ENCODE results near the gene TIMP1.
"Not testable (repeated sequence)": the region's sequence is repeated elsewhere in the genome, so short reads cannot be mapped to it uniquely, and the experiment has no call there.

TIMP1 gene

DNA sequence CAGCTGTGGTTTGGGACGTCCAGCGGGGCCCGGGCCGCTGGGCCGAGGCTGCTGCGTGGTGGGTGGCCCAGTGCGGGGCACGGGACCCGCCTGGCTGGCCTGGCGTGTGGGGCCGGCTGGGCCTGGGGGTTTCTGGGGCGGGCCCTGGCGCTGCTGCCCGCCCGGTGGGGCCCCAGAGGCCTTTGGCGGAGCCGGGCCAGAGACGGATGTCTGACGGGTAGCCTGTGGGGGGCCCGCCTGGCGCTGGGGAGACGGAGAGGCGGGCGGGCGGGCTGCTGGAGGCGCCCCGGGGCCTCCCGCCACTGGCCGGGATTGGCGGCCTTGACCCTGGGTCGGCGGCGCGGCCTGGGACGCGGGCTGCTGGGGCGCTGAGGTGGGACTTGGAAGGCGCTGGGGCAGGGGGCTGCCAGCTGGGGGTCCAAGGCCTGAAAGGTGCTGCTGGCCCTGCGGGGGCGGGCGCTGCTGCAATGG, 8.1 kb upstream of the TIMP1 start:
- DNase-seq, result no peak

DNA sequence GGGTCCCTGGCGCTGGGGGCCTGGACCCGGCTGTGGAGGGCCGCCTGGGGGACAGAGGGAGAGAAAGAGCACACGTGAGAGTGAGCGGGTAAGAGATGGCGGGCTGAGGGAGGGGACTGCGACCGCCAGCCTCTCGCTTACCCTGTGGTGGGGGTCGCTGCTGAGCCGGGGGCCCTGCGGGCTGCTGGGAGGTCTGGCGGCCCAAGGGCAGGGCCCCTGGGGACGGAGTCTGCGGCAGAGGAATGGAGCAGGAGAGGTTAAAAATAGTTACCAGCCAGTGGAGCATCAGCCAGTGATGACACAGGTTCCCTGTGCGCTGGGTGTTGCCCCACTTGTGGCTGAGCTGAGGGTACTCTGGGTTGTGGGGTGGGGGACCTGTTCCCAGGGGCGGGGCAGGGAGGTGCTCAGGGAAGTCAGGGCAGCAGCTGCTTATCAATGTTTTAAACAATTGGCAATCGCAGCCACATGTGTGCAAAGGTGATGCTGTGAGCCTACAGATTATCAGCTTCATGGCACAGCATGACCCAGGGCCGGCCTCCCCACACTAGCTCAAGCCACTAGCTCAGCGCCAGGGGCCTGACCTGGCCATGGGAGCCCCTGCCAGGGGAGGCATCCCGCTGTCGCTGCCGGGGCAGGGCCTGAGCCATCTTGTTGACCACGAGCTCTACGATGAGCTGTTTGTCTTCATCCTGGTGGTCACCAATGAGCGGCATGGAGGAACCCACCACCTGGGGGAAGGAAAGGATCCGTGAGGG, 7.5 kb upstream of the TIMP1 start:
- DNase-seq, result no peak

DNA sequence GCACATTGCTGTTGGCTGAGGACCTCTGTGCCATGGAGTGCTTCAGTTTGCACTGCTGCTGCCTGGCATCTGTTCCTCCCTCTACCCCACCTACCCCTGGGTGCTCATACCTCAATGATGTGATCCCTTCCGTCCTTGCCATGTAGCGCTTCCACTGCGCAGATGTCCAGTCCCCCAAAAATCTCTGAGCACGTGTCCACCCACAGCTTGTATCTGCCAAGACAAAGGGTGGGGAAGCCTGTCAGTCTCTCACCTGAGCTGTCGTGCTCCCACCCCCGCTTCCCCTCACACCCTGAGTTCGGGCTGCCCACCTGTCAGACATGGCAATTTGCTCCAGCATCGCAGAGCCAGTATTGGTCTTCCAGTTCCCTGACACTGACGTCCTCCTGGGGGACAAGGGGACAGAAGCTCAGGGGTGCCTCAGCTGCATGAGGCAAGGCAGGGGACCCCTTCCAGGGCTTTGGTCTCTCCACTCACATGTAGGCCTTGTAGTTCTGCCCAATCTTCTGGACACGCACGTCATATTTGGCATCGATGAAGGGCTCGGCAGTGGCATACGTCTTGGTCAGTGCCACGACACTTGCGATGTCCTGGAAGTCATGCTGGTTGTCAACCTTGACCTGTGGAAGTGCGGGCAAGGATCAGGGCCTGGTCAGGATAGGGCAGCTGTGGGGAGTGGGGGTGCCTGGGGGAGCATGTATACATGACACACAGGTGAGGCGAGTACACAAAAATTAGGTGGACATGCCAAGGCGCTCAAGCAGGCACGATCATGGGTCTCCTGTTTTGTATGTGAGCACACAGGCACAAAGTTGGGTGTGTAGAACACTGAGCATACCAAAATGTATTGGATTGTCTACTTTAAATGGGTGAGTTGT, 6.0 kb upstream of the TIMP1 start:
- no peak for DNase-seq

DNA sequence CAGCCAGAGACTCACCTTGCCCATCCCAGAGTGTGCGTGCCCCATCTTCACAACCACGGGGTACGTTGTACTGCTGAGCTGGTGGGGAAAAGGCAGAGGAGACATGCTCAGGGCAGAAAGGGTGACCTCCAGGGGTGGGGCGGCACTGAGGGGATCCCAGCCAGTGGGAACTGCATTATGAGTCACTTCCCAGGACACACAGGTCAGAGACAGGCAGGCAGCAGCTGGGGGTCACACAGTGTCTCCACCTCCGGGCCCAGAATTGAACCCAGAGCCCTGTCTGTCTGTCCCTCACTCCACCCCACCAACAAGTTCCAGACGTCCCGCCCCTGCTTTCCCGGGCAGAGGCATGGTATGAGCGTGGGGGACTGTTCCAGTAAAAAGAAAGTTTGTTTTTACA, 4.8 kb upstream of the TIMP1 start:
- DNase-seq, result no peak

DNA sequence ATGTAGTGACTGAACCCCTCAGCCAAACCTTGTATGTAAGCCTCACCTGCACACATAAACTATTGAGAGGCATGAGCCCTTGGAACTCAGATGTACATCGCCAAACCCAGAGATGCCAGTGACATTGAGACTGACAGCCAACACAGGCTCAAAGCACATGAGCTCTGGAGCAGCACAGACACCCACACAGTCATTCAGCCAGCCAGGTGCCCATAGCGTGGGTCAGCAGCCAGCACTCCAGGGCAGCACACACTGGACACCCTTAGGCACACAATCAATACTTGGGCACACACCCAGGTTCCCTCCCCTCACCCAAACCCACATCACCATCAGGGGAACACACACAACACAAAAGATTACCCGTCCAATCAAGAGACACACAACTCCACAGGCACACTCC, 4.3 kb upstream of the TIMP1 start:
- DNase-seq, result no peak

DNA sequence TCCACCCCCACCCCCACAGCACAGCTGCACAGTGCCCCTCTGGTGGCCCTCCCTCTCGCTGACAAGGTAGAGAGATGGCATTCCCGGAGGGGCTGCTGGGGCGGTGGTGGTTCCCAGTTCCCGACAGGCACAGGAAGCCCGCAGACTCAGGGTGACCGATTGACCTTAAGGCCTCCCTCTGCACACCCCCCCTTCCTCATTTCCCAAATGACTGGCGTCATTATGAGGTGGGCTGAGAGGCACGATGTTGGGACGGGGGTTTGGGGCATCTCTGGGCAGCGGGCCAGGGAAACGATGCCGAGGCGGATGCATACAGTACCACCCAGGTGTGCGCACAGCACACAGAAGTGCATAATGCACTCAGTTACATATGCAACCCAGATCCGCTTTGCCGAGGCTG, 3.5 kb upstream of the TIMP1 start:
- no peak for DNase-seq

DNA sequence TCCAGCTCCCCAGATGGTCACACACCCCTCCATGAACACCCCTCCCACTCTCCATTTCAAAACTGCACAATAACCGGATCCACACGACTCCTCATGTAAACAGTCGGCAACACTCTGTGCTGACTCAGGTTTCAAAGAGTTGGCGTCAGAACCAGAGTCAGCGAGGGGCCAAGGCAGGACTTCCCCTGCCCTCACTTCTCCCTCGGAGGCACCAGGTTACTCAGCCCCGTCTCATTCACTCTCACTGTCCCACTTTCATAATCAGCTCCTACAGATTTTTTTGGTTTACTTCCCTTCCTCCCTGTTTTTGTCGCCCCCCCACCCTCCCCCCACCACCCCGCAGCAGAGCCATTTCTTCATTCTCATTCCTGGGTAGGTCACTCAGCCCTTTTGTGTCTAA, 2.7 kb upstream of the TIMP1 start:
- DNase-seq, result no peak

DNA sequence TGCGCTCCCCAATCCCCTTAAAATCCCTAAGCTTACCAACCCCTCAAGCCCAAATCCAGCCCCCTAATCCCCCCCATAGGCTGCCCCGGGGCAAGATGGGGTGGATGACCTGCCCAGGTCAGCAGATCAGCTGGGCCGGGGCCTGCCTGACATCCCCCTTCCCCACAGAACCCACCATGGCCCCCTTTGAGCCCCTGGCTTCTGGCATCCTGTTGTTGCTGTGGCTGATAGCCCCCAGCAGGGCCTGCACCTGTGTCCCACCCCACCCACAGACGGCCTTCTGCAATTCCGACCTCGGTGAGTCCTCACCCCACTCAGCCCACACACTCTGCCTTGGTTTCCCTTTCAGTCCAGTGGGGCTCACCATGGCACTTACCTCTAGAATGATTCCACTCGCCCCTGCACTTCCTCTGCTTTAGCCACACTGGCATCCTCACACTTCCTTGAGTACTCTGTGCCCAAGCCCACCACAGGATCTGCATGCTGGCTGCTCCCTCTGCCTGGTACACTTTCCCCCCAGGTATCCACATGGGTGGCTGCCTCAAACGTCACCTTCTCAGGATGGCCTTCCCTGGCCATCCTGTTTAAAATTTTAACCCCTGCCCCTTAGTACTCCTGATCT, 1.1 kb downstream of the TIMP1 start:
- DNase-seq, result no peak

DNA sequence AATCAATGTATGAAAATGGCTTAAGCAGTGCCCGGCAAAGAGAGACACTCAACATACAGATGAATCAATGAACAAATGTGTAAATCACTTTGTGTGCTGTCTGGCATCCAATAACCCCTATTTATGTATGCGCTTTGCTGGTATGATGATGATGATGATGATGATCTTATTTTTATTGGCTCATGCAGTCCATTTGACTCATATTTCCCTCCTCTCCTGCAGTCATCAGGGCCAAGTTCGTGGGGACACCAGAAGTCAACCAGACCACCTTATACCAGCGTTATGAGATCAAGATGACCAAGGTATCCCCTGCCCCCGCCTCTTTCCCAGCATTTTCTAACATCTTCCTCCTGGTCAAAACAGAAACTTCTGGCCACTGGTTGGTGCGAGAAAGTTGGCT, 2.5 kb downstream of the TIMP1 start:
- DNase-seq, result no peak

DNA sequence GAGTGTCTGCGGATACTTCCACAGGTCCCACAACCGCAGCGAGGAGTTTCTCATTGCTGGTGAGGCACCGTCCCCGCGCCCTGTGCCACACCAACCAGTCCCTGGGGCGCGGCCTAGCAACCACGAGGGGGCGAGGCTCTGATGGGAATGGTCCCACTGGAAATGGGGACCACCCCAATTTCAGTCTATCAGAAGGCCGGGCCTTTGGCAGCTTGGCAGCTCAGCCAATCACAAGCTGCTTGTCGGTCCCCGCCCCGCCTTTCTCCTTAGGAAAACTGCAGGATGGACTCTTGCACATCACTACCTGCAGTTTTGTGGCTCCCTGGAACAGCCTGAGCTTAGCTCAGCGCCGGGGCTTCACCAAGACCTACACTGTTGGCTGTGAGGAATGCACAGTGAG, 3.0 kb downstream of the TIMP1 start:
- DNase-seq, result no peak

DNA sequence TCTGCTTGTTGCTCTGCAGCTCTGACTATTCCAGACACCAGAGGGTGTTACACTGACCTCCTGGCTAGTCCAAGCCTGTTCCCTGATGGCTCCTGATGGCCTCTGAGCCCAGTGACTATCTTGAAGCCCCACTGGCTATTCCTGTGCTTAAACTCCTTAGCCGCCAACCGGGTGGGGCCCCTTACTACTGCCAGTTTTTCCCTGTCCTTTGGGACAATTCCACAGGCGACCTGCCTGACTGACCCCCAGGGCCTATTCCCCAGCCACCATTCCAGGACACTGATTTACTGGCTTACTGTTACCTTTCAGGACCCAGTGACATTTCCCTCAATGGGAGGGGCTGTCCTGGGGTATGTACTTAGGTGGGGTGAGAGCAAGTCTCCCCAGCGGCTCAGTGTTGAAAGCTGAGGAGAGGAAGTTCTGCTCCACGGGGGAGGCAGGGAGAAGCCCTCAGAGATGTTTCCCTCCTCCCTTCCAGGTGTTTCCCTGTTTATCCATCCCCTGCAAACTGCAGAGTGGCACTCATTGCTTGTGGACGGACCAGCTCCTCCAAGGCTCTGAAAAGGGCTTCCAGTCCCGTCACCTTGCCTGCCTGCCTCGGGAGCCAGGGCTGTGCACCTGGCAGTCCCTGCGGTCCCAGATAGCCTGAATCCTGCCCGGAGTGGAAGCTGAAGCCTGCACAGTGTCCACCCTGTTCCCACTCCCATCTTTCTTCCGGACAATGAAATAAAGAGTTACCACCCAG, 4.0 kb downstream of the TIMP1 start:
- no peak for DNase-seq

DNA sequence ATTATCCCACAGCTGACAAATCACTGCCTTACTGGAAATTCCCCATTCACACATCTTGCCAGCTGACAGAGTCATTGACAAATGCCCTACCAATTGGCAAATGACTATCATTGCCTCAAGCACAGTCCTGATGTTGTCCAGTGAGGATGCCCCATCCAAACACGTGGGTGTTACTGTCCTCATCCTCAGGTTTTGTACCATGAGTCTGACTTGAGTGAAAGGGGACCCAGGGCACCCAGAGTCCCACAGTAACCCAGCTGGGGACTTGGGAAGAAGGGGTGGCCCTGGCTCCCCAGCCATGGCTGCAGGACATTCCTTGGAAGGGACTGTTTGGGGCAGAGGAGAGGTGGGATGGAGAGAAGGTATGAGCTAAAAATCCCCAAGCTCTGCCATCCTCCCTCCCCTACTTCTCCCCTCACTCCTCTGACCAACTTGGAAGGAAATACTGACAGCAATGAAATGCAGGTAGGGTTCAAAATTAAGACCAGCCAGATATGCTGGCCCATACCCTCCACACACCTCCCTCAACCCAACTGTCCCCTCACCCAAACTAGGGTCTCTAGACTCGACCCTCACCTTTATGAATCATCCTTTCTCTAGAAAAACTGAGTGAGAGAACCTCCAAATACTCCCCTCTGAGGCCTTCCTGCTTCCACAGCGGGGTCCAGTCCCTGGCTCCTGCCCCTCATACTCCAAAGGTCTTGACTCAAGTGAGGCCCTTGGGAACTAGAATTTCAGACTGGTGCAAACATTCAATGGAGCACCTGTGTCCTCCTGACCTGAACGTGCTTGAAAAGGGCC, 5.1 kb downstream of the TIMP1 start:
- DNase-seq, result no peak

DNA sequence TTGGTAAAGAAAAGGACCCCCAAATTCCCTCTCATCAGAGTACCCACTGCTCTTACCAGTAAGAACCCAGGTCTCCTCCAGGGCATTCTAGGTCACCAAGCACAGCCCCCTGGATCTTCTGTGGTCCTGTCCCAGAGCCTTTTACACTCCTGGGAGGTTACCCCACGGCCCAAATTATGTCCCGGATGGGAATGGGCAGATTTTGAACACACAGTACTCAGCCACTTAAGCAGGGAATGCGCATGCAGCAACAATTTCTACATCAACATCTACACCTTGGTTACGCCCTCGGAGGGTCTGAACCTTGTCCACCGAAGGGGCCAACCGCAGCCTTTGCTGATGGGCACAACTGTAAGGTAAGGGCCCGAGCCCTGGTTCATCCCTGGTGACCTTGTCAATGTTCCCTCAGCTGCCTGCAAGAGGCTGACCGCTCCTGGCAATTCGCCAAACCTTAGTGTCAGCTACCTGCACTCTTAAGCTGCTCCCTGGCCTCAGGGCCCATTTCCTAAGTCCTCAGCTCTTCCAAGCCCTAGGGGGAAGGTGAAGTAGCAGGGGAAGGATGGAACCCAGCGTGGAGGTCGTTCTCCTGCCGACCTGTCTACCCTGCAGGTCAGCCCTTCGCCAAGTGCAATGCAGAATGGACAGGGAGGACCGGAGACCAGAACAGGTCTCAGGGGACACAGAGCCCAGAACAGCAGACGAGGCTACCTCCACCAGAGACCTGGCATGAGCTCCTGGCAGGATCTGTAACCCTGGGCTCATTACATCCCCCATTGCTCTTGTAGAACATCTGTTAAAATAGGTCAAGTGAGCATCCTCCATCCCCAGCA, 5.9 kb downstream of the TIMP1 start:
- no peak for DNase-seq

DNA sequence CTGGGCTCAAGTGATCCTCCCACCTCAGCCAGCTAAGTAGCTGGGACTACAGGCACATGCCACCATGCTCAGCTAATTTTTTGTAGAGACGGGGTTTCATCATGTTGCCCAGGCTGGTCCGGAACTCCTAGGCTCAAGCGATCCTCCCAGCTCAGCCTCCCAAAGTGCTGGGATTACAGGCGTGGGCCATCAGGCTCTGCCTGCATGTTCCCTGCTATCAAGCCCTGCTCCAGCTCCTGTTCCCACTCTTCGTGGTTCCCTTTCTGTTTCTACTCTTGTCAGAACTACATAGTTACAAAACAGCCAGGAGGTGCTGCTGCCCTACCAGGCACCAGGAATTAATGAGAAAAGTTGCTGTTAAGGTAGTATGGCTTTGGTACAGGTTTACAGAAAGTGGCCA, 8.7 kb downstream of the TIMP1 start:
- no peak for DNase-seq

DNA sequence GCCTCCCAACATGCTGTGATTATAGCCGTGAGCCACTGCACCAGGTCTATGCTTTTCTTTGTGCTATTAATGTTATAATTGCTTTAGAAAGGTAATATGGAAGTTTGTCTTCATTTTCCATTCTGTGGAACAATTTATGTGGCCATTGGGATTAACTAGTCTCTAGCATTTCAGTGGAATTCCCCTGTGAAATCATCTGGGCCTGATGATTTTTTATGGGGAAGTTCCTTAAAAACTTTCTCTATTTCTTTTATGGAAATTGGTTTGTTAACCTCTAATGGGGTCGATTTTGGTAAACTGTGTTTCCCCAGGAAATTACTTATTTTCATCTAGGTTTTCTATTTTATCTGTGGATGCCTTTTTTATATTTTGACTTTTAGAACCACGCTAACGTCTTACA, 11.3 kb downstream of the TIMP1 start:
- no peak for DNase-seq

DNA sequence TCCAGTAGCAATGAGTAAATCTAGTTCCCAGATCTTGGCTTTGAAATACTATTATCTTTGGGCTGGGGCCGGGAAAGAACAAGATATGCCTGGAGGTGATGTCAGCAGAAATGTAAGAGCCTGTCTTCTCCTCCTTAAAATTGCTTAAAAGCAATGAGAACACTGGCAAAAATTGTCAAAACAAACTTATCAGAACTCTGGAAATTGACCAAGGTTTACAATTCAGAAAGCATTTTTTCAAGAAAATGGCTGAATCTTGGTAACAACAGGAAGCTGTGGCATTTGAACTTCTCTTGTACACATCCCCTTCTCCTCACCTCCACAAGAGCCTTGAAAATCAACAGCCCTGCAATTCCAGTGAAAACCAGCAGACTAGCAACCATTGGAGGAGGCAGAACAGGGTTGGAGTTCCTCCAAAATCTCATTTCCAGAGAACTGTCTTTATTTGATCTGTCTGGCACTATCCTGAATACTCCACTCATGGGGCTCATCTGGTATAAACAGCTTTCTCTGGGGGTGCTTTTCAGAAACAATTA, 13.5 kb downstream of the TIMP1 start:
- DNase-seq, result no peak

DNA sequence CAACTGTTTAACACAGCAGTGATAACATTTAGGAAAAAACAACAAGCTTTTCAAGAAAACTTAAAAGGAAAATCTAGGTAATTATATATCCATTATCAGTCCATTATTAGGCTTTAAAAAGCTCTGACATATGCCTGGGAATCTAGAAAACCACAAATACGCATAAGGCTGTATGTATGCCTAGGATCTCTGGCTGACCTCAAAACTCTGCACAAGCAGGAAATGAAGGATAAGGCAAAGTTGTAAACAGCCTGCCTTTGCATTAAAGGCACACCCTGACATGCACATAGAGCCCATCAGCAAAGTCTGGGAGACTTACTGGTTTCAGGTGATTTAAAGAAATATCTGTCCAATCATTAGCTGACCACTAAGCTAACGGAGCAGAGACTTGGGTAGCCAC, 14.0 kb downstream of the TIMP1 start:
- no peak for DNase-seq

DNA sequence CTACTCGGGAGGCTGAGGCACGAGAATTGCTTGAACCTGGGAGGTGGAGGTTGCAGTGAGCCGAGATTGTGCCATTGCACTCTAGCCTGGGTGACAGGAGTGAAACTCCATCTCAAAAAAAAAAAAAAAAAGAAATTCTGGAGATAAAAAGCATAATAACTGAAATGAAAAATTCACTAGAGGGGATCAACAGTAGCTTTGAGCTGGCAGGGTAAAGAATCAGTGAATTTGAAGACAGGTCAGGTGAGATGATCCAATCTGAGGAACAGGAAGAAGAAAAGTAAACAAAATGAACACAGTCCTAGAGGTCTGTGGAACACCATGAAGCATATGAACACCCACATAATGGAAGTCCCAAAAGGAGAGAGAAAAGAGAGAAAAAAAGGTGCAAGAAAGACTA, 15.0 kb downstream of the TIMP1 start:
- DNase-seq, result no peak

DNA sequence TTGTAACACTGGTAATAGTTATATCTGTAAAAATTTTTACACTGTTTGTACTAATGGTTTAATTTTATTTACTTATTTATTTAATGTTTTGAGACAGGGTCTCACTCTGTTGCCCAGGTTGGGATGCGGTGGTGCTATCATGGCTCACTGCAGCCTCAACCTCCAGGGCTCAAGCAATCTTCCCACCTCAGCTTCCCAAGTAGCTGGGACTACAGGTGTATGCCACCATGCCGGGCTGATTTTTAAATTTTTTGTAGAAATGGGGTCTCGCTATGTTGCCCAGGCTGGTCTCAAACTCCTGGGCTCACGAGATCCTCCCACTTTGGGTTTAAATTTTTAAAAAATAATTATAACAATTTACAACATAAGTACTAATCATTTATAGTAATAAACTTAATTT, 20.9 kb downstream of the TIMP1 start:
- not testable (repeated sequence) for DNase-seq

DNA sequence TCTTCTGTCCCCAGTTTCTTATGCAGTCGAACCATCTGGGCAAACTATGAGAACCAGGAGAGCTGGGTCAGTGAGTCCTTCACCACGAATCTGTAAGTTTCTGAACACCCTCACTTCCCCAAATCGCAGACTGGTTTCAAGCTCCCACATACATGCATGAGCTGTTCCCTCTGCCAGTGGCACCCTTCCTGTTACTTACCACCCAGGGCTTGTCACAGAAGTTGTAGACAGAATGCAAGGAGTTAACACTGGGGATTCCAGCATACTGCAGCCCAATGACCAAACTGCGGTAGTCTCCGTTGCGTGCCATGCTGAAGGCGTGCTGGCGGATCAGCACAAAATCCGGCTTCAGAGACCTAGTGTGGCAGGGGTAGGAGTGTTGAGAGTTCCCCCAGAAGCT, 22.8 kb downstream of the TIMP1 start:
- DNase-seq, result no peak

DNA sequence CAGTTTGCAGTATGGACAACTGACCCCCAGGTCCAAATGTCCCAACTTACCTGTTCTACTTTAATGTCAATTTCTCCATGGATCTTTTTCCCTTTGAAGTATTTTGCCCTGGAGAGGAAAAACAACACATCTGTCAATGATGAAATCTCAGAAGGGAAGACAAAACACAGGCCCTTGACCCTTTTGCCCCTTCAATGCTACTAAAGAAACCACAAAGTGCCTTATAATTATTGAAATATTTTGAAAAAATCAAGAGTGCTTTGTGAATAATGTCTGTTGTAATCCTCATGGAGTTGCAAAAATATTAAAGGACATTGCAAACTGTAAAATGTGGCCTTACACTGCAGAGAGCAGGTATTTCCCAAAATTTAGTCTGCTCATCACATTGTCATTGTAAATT, 24.9 kb downstream of the TIMP1 start:
- DNase-seq, result no peak

Data from DMS79 treated with DMSO at 0.1 percent for 48 hours (cell line).